GM18907 (cell line): ENCODE data around the gene MYBPC1.
"Not testable (repeated sequence)": the region's sequence is repeated elsewhere in the genome, so short reads cannot be mapped to it uniquely, and the experiment has no call there.

Experiments used
- ATAC-seq: cut with Tn5 transposase; IDR thresholded peaks from one replicate; pipeline ENCODE4 v1.9.1; 2021; ENCODE audit warnings: mild to moderate bottlenecking, moderate library complexity; ENCODE audit not compliant: unreplicated experiment

The MYBPC1 gene

GRCh38 chr12:101729842-101730241, 135.1 kb downstream of the MYBPC1 start:
- no peak for ATAC-seq

DNA sequence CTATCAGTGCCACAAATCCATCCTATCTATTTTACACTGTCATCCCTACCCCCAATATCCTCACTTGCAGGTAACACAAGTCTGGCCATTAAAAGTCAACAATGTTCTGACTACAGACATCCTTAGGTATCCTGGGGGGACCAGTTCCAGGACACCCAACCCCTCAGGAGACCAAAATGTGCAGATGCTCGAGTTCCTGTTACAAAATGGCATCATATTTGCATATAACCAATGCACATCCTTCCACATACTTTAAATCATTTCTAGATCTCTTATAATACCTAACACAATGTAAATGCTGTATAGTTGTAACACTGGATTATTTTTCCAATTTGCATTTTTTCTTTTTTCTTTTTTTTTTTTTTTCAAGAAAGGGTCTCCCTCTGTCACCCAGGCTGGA, 137.5 kb downstream of the MYBPC1 start:
- no peak for ATAC-seq

DNA sequence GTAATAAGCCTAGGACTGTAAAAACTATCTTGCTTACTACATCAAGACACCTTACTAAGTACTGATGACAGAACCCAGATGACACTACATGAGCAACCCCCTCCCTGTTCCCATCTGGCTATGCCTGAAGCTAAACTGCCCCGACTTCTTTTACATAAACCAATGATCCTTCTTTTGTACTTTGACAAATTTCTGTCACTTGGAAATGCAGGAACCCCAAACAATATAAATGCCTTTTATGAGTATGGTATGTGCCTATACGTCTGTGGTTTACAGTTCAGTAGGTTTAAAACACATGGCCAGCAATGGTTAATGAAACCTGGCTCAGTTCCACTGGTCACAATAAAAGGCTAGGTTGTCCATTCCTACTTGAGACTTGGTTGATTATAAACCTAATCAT, 138.4 kb downstream of the MYBPC1 start:
- ATAC-seq = no peak

DNA sequence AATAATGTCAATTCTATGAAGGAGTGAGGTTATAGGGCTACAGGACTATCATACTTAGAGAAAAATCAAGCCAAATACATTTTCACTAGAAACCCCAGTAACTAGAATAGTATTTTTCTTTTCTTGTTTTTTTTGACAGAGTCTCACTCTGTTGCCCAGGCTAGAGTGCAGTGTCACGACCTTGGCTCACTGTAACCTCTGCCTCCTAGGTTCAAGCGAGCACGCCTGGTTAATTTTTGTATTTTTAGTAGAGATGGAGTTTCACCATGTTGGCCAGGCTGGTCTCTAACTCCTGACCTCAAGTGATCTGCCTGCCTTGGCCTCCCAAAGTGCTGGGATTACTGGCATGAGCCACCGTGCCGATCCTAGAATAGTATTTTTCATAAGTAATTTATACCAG, 139.7 kb downstream of the MYBPC1 start:
- ATAC-seq = not testable (repeated sequence)
